H7 (cell line): ENCODE results near the gene RNU5D-1. TPM values are rescaled to one million over a fixed set of nuclear protein-coding genes. Genes with fewer than 3 reads are reported as not detected.
"Not testable (repeated sequence)": the region's sequence is repeated elsewhere in the genome, so short reads cannot be mapped to it uniquely, and the experiment has no call there.

ENCODE experiments used
- DNase-seq: peaks from one replicate; pipeline ENCODE4 v3.0.0; 2012
- H3K27me3 ChIP-seq: 2 replicates; pipeline ENCODE4 v1.6.0; 2011; ENCODE audit warnings: mild to moderate bottlenecking, low read length; ENCODE audit not compliant: control insufficient read depth, insufficient read depth
- H3K36me3 ChIP-seq: replicated peaks from 2 replicates; pipeline ENCODE4 v1.5.1; 2011; ENCODE audit warnings: low read length; ENCODE audit not compliant: control insufficient read depth, insufficient read depth
- H3K4me3 ChIP-seq: 2 replicates; pipeline ENCODE4 v1.5.1; 2011; ENCODE audit warnings: low read depth, mild to moderate bottlenecking, control low read depth, low read length, moderate library complexity; ENCODE audit not compliant: insufficient read depth
- total RNA-seq: library from RNA; depleted of rRNA; stranded (reverse); fragments of >200 nt; shearing (Covaris generic); gene quantifications from 2 replicates; pipeline ENCODE4 v1.2.3, GENCODE V29; 2014

The RNU5D-1 gene
- total RNA-seq, 1 experiment from 2014 or later: not detected

GRCh38 chr1:44719318-44719717, 11.7 kb downstream of the RNU5D-1 start:
- no peak for DNase-seq
- H3K27me3 ChIP-seq: no peaks in the 10 kb centered on the region
- H3K36me3 ChIP-seq: no peaks in the 10 kb centered on the region
- H3K4me3 ChIP-seq: no peak overlapping the region

GRCh38 chr1:44718091-44718490, 12.9 kb downstream of the RNU5D-1 start:
- no peak overlapping the region for H3K4me3 ChIP-seq
- H3K27me3 ChIP-seq: no peaks in the 10 kb centered on the region
- no peaks in the 10 kb centered on the region for H3K36me3 ChIP-seq
- DNase-seq: no peak

GRCh38 chr1:44717653-44718052, 13.3 kb downstream of the RNU5D-1 start:
- H3K36me3 ChIP-seq: no peaks in the 10 kb centered on the region
- no peaks in the 10 kb centered on the region for H3K27me3 ChIP-seq
- H3K4me3 ChIP-seq: no peak overlapping the region
- DNase-seq: no peak

GRCh38 chr1:44717156-44717555, 13.8 kb downstream of the RNU5D-1 start:
- H3K36me3 ChIP-seq: no peaks in the 10 kb centered on the region
- DNase-seq: no peak
- H3K4me3 ChIP-seq: no peak overlapping the region
- no peaks in the 10 kb centered on the region for H3K27me3 ChIP-seq

- no peaks in the 10 kb centered on the region for H3K27me3 ChIP-seq
- H3K36me3 ChIP-seq: no peaks in the 10 kb centered on the region
- DNase-seq: peak; percentile 81
- H3K4me3 ChIP-seq: no peak overlapping the region
These were observed 15.9 kb downstream of the RNU5D-1 start for GRCh38 chr1:44714944-44715571.

- no peak for DNase-seq
- Histone ChIP-seq H3K36me3 (no peaks in the 10 kb centered on the region), H3K27me3 (no peaks in the 10 kb centered on the region), H3K4me3 (no peak overlapping the region)
These were observed 16.4 kb downstream of the RNU5D-1 start for GRCh38 chr1:44714532-44714931.

GRCh38 chr1:44713321-44713781, 17.6 kb downstream of the RNU5D-1 start:
- H3K36me3 ChIP-seq: no peaks in the 10 kb centered on the region
- no peak overlapping the region for H3K4me3 ChIP-seq
- H3K27me3 ChIP-seq: no peaks in the 10 kb centered on the region
- no peak for DNase-seq

GRCh38 chr1:44707959-44708831, 22.8 kb downstream of the RNU5D-1 start:
- no peaks in the 10 kb centered on the region for H3K27me3 ChIP-seq
- H3K36me3 ChIP-seq: no peaks in the 10 kb centered on the region
- H3K4me3 ChIP-seq: no peak overlapping the region
- peak; percentile 67 for DNase-seq

GRCh38 chr1:44707112-44707881, 23.7 kb downstream of the RNU5D-1 start:
- Histone ChIP-seq H3K36me3 (no peaks in the 10 kb centered on the region), H3K27me3 (no peaks in the 10 kb centered on the region), H3K4me3 (no peak overlapping the region)
- no peak for DNase-seq

- Histone ChIP-seq H3K36me3 (no peaks in the 10 kb centered on the region), H3K4me3 (no peak overlapping the region), H3K27me3 (no peaks in the 10 kb centered on the region)
- DNase-seq: no peak
These were observed 25.0 kb downstream of the RNU5D-1 start for GRCh38 chr1:44705938-44706337.

GRCh38 chr1:44705470-44705869, 25.5 kb downstream of the RNU5D-1 start:
- Histone ChIP-seq H3K36me3 (no peaks in the 10 kb centered on the region), H3K4me3 (no peak overlapping the region), H3K27me3 (no peaks in the 10 kb centered on the region)
- no peak for DNase-seq

- H3K36me3 ChIP-seq: no peaks in the 10 kb centered on the region
- no peak overlapping the region for H3K4me3 ChIP-seq
- H3K27me3 ChIP-seq: no peaks in the 10 kb centered on the region
- no peak for DNase-seq
These were observed 29.8 kb downstream of the RNU5D-1 start for GRCh38 chr1:44701141-44701573.

GRCh38 chr1:44700573-44700972, 30.4 kb downstream of the RNU5D-1 start:
- no peak for DNase-seq
- Histone ChIP-seq H3K4me3 (no peak overlapping the region), H3K27me3 (no peaks in the 10 kb centered on the region), H3K36me3 (no peaks in the 10 kb centered on the region)

GRCh38 chr1:44699375-44699774, 31.6 kb downstream of the RNU5D-1 start:
- H3K36me3 ChIP-seq, H3K4me3 ChIP-seq, DNase-seq, H3K27me3 ChIP-seq: not testable (repeated sequence)
